Adrenal gland (tissue), 12 donors: ENCODE data around the gene TEX22. TPM values are rescaled to one million over a fixed set of nuclear protein-coding genes. Genes with fewer than 3 reads are reported as not detected.

ENCODE experiments used
- DNase-seq, 7 donors: peaks; one replicate each; pipeline ENCODE4 v3.0.0-alpha.2; 2019 to 2020
- H3K27ac ChIP-seq, 5 donors: fragments of 200-600 bp; sonication (generic) in 4 of 5; 1 replicate in 3 of 5; 2 replicates in 2 of 5; pipeline versions ENCODE4 v1.5.1 to v1.8.0; 2016 to 2020; ENCODE audit warnings: mild to moderate bottlenecking in 1 of 5
- H3K27me3 ChIP-seq: fragments of 200-600 bp; 2 replicates; pipeline ENCODE4 v1.8.0; 2021
- H3K36me3 ChIP-seq, 2 donors: fragments of 200-600 bp; replicated peaks in 1 of 2; 1 replicate in 1 of 2; 2 replicates in 1 of 2; pipeline versions ENCODE4 v1.5.1 to v1.8.0; 2018 to 2022
- H3K4me1 ChIP-seq, 2 donors: fragments of 200-600 bp; replicated peaks in 1 of 2; 1 replicate in 1 of 2; 2 replicates in 1 of 2; pipeline versions ENCODE4 v1.5.1 to v1.8.0; 2018 to 2021
- H3K4me3 ChIP-seq, 4 donors: fragments of 200-600 bp; sonication (generic) in 3 of 4; one replicate each; pipeline ENCODE4 v1.5.1; 2016 to 2018
- H3K9me3 ChIP-seq, 3 donors: fragments of 200-600 bp; sonication (generic) in 1 of 3; replicated peaks in 1 of 3; 1 replicate in 2 of 3; 2 replicates in 1 of 3; pipeline versions ENCODE4 v1.5.1 to v1.8.0; 2016 to 2021
- CTCF ChIP-seq, 6 experiments: fragments of 450-650 bp in 4 of 6; fragments of 200-600 bp in 2 of 6; sonication (generic) in 1 of 6; IDR thresholded peaks; 1 replicate in 5 of 6; 2 replicates in 1 of 6; pipeline versions ENCODE4 v1.5.1 to v1.8.0; 2016 to 2021; ENCODE audit warnings: antibody characterized with exemption in 6 of 6, mild to moderate bottlenecking in 2 of 6, moderate library complexity in 1 of 6
- POLR2A ChIP-seq, 2 donors: fragments of 450-650 bp; IDR thresholded peaks; one replicate each; pipeline ENCODE4 v1.6.1; 2017; ENCODE audit warnings: antibody characterized with exemption in 2 of 2, mild to moderate bottlenecking in 2 of 2, moderate library complexity in 1 of 2
- WGBS, 4 donors: extraction: QIAGEN DNeasy Blood & Tissue Kit in 2 of 4; methylation state at CpG; one replicate each; pipeline versions ENCODE4 v1.1.5 to v1.1.7; 2013 to 2017; 5-methylcytosine and 5-hydroxymethylcytosine counted together
- intact Hi-C, 2 donors: fragments of 100-400 bp; cut with DNase I; formaldehyde crosslinking; loops; one replicate each; pipeline versions ENCODE4 v1.14.1 to v1.15.0; 2022 to 2023
- polyA plus RNA-seq, 3 donors: library from polyadenylated mRNA; stranded (reverse); fragments of 200-250 nt in 2 of 3; fragments of 350-450 nt in 1 of 3; fragmentation: Illumina TruSeq in 1 of 3; extraction: RNeasy Lipid Tissue Mini Kit (QIAGEN cat#74804) in 1 of 3; gene quantifications; one replicate each; pipeline ENCODE4 v1.2.3, GENCODE V29; 2013 to 2014
- total RNA-seq, 9 donors: library from RNA; depleted of rRNA in 4 of 9; stranded (reverse); fragments of >200 nt in 4 of 9; fragments of 120-200 nt in 1 of 9; fragmentation: NEBNext Ultra II Directional in 1 of 9; extraction: Animal tissue kit (Norgen Biotek cat#: 25700) in 1 of 9; gene quantifications; one replicate each; pipeline versions ENCODE4 v1.1.0 to v1.2.4, GENCODE V29; 2013 to 2023
- donor health status: healthy with polysubstance abuse.
- donor health status: Bipolar disorder and iron deficiency.
- donor health status: DM: yes; HTN: yes; CAD: no.
- donor health status: DM: no; HTN: no; CAD: no.
- donor health status: DM: no; HTN: no; CAD: no.
- donor health status: DM: yes; HTN: yes; CAD: no.

Gene TEX22
- total and polyA plus RNA-seq, 12 donors = 0.17 to 2.8 (median 0.38) TPM; not detected in 3

- Histone ChIP-seq H3K4me3 (no peak overlapping the region), H3K27me3 (no peaks in the 10 kb centered on the region), H3K9me3 (no peaks in the 10 kb centered on the region), H3K4me1 (no peaks in the 10 kb centered on the region), H3K27ac (no peak overlapping the region), H3K36me3 (peaks cover 0 to 13% of the 10 kb centered on the region in 2 donors)
- intact Hi-C loops = no loop called here
- no peak for DNase-seq
- TF ChIP-seq CTCF (IDR thresholded peaks at IDR 0.05) = no peak
- TF ChIP-seq POLR2A (IDR thresholded peaks at IDR 0.05) = no peak
- WGBS, 4 donors = 83 to 89% (median 85%) methylated on average over 10 to 11 of the region's 11 CpGs; no CpG with 5 or more reads in 1 of the 4 donors
These were observed 20.1 kb upstream of the TEX22 start for GRCh38 chr14:105378199-105378598.

- Histone ChIP-seq H3K27me3 (no peaks in the 10 kb centered on the region), H3K27ac (no peak overlapping the region), H3K4me1 (no peaks in the 10 kb centered on the region), H3K36me3 (peaks cover 0 to 21% of the 10 kb centered on the region in 2 donors), H3K4me3 (no peak overlapping the region), H3K9me3 (no peaks in the 10 kb centered on the region)
- intact Hi-C loops = no loop called here
- WGBS, 4 donors = 90 to 95% (median 92%) methylated on average over 7 to 17 of the region's 17 CpGs
- DNase-seq = no peak
- no peak for TF ChIP-seq CTCF (IDR thresholded peaks at IDR 0.05)
- TF ChIP-seq POLR2A (IDR thresholded peaks at IDR 0.05) = no peak
These were observed 19.3 kb upstream of the TEX22 start for GRCh38 chr14:105378873-105379685.

- TF ChIP-seq CTCF (IDR thresholded peaks at IDR 0.05) (no peak), POLR2A (IDR thresholded peaks at IDR 0.05) (no peak)
- Histone ChIP-seq H3K27me3 (no peaks in the 10 kb centered on the region), H3K9me3 (no peaks in the 10 kb centered on the region), H3K4me1 (no peaks in the 10 kb centered on the region), H3K4me3 (no peak overlapping the region), H3K36me3 (peaks cover 0 to 30% of the 10 kb centered on the region in 2 donors), H3K27ac (no peak overlapping the region)
- intact Hi-C loops = no loop called here
- DNase-seq = no peak
- 80 to 95% (median 95%) methylated on average over 2 to 14 of the region's 14 CpGs for WGBS, 4 donors
These were observed 18.4 kb upstream of the TEX22 start for GRCh38 chr14:105379946-105380345.

- Histone ChIP-seq H3K4me1 (no peaks in the 10 kb centered on the region), H3K9me3 (no peaks in the 10 kb centered on the region), H3K27ac (no peak overlapping the region), H3K27me3 (no peaks in the 10 kb centered on the region), H3K36me3 (peaks cover 0 to 37% of the 10 kb centered on the region in 2 donors), H3K4me3 (no peak overlapping the region)
- intact Hi-C loops = no loop called here
- 90 to 94% (median 92%) methylated on average over 5 to 19 of the region's 19 CpGs for WGBS, 4 donors
- no peak for DNase-seq
- TF ChIP-seq CTCF (IDR thresholded peaks at IDR 0.05) (no peak), POLR2A (IDR thresholded peaks at IDR 0.05) (no peak)
These were observed 17.6 kb upstream of the TEX22 start for GRCh38 chr14:105380756-105381155.
